NOMO-1 (cell line): ENCODE measurements around the gene TIMM8B.
"Not testable (repeated sequence)": the region's sequence is repeated elsewhere in the genome, so short reads cannot be mapped to it uniquely, and the experiment has no call there.

ENCODE experiments used
- DNase-seq, 2 experiments: peaks; one replicate each; lab custom pipeline; 2025; ENCODE audit not compliant: unreplicated experiment in 2 of 2; lab: John Stamatoyannopoulos, UW

Gene TIMM8B

GRCh38 chr11:112086422-112087191 lies at the start of gene TIMM8B, which contains the start of gene SDHD:
Gene TIMM8B, minus strand, starts transcription at chr11:112086756. Its CDS starts 33 bp downstream, at chr11:112086723.
Gene SDHD, plus strand, starts transcription at chr11:112086873. Its CDS starts 35 bp downstream, at chr11:112086908.
- peak; percentile 98 for DNase-seq

- no peak for DNase-seq
Measured at GRCh38 chr11:112134473-112134872, 47.9 kb upstream of the TIMM8B start.

GRCh38 chr11:112132737-112133136 lies 46.2 kb upstream of the TIMM8B start:
- no peak for DNase-seq

GRCh38 chr11:112129656-112130055 lies 43.1 kb upstream of the TIMM8B start:
- DNase-seq: peak; percentile 21 to 54

GRCh38 chr11:112128483-112129121 lies 42.0 kb upstream of the TIMM8B start:
- no peak for DNase-seq

GRCh38 chr11:112127056-112127455 lies 40.5 kb upstream of the TIMM8B start:
- DNase-seq: no peak

- no peak for DNase-seq
Measured at GRCh38 chr11:112123129-112123528, 36.6 kb upstream of the TIMM8B start.

- DNase-seq: no peak
Measured at GRCh38 chr11:112121981-112122615, 35.5 kb upstream of the TIMM8B start.

- DNase-seq: no peak
Measured at GRCh38 chr11:112118176-112118575, 31.6 kb upstream of the TIMM8B start.

GRCh38 chr11:112115386-112115785 lies 28.8 kb upstream of the TIMM8B start:
- DNase-seq: no peak

- no peak for DNase-seq
Measured at GRCh38 chr11:112114460-112114859, 27.9 kb upstream of the TIMM8B start.

GRCh38 chr11:112113539-112114457 lies 27.2 kb upstream of the TIMM8B start:
- peak; percentile 36 to 67 for DNase-seq

- DNase-seq: no peak
Measured at GRCh38 chr11:112106070-112106469, 19.5 kb upstream of the TIMM8B start.

GRCh38 chr11:112103446-112103845 lies 16.9 kb upstream of the TIMM8B start:
- peak in 1 of 2 experiments; percentile 72 for DNase-seq

- DNase-seq: no peak
Measured at GRCh38 chr11:112100462-112100861, 13.9 kb upstream of the TIMM8B start.

GRCh38 chr11:112097734-112098528 lies 11.4 kb upstream of the TIMM8B start:
- no peak for DNase-seq

GRCh38 chr11:112096194-112096593 lies 9.6 kb upstream of the TIMM8B start:
- no peak for DNase-seq

- DNase-seq: not testable (repeated sequence)
Measured at GRCh38 chr11:112095302-112095701, 8.7 kb upstream of the TIMM8B start.

- no peak for DNase-seq
Measured at GRCh38 chr11:112087212-112087611, 656 bp upstream of the TIMM8B start.
